Measurements from ENCODE around the gene DESI2. TPM values are rescaled to one million over a fixed set of nuclear protein-coding genes. Genes with fewer than 3 reads are reported as not detected.

DESI2 gene
- total and polyA plus RNA-seq, 2 of the 8 experiments (the other 6 are each of a cell fraction or from before 2014, with no cell fraction given): 54.0 to 110 TPM

- Histone ChIP-seq H4K8ac (ENCODE audit: extremely low read depth, insufficient read depth, low read length) (no peak overlapping the region), H3K27ac (ENCODE audit: low read depth, low read length) (no peak overlapping the region), H3K9ac (replicated peaks in 1 of 4; ENCODE audit: extremely low read depth in 1 of 4, low read depth in 3 of 4, low read length in 3 of 4) (no peak overlapping the region), H3K14ac (ENCODE audit: insufficient read length) (no peak overlapping the region), H3K56ac (replicated peaks; ENCODE audit: insufficient read length, low read depth, low read length) (no peak overlapping the region), H3K4me3 (ENCODE audit: extremely low read depth in 1 of 4, insufficient read depth in 2 of 4, low read depth in 3 of 4, low read length in 4 of 4) (no peak overlapping the region), H3K23ac (ENCODE audit: insufficient read length) (no peak overlapping the region), H3K79me2 (ENCODE audit: control insufficient read depth in 1 of 2, insufficient read depth in 2 of 2, low read length in 2 of 2) (no peaks in the 10 kb centered on the region), H3K4ac (replicated peaks; ENCODE audit: insufficient read length, low read depth, low read length) (no peak overlapping the region), H3K27me3 (replicated peaks in 1 of 4; ENCODE audit: control insufficient read depth in 3 of 4, extremely low read depth in 1 of 4, insufficient read depth in 3 of 4, low read length in 3 of 4) (no peaks in the 10 kb centered on the region), H3K9me3 (ENCODE audit: insufficient read depth in 2 of 2, low read depth in 1 of 2, low read length in 1 of 2) (no peaks in the 10 kb centered on the region), H4K20me1 (replicated peaks in 1 of 2; ENCODE audit: control insufficient read depth in 1 of 2, insufficient read depth in 2 of 2, low read length in 2 of 2) (no peaks in the 10 kb centered on the region), H3K23me2 (ENCODE audit: low read depth, low read length) (no peaks in the 10 kb centered on the region), H3K4me2 (ENCODE audit: insufficient read depth in 1 of 2, low read depth in 2 of 2, low read length in 2 of 2) (no peak overlapping the region), H3K4me1 (replicated peaks in 1 of 4; ENCODE audit: control insufficient read depth in 3 of 4, insufficient read depth in 4 of 4, low read length in 3 of 4) (no peaks in the 10 kb centered on the region), H2BK5ac (ENCODE audit: low read depth, low read length) (no peak overlapping the region), H2AFZ (ENCODE audit: low read length) (no peak overlapping the region), H3K18ac (ENCODE audit: extremely low read depth, low read length) (no peak overlapping the region), H4K5ac (ENCODE audit: insufficient read length, low read depth, low read length) (no peak overlapping the region), H3K36me3 (ENCODE audit: control insufficient read depth in 2 of 4, insufficient read depth in 4 of 4, low read length in 3 of 4) (no peaks in the 10 kb centered on the region; a peak in 1 of 8 replicates), H3K79me1 (ENCODE audit: low read depth, low read length) (no peaks in the 10 kb centered on the region), H2BK12ac (ENCODE audit: low read depth, low read length) (no peak overlapping the region), H2BK120ac (replicated peaks; ENCODE audit: low read depth, low read length) (no peak overlapping the region), H2BK20ac (ENCODE audit: low read length) (no peak overlapping the region), H2BK15ac (ENCODE audit: low read length) (no peak overlapping the region), H2AK5ac (ENCODE audit: low read depth, low read length) (no peak overlapping the region), H4K91ac (replicated peaks; ENCODE audit: insufficient read length, low read length) (no peak overlapping the region)
- no peak for TF ChIP-seq GTF2F1 (IDR thresholded peaks at IDR 0.05; ENCODE audit: borderline replicate concordance, low read depth, low read length)
- TF ChIP-seq NRF1 (IDR thresholded peaks at IDR 0.05; ENCODE audit: low read depth, low read length): no peak
- no peak for TF ChIP-seq JUND (IDR thresholded peaks at IDR 0.05; ENCODE audit: low read length)
- no peak for TF ChIP-seq CEBPB (IDR thresholded peaks at IDR 0.05; ENCODE audit: low read depth, low read length)
- TF ChIP-seq ATF2 (IDR thresholded peaks at IDR 0.05; ENCODE audit: low read length): no peak
- no peak for TF ChIP-seq BRCA1 (IDR thresholded peaks at IDR 0.05; ENCODE audit: low read depth, low read length)
- no peak for TF ChIP-seq KDM5A (IDR thresholded peaks at IDR 0.05; ENCODE audit: low read length)
- TF ChIP-seq SIRT6 (IDR thresholded peaks at IDR 0.05; ENCODE audit: low read length): no peak
- TF ChIP-seq SP2 (IDR thresholded peaks at IDR 0.05; ENCODE audit: low read length): no peak
- TF ChIP-seq SP1 (IDR thresholded peaks at IDR 0.05; ENCODE audit: low read depth, low read length): no peak
- TF ChIP-seq PHF8 (conservative IDR thresholded peaks at IDR 0.05; ENCODE audit: low read depth, low read length): no peak
- no peak for TF ChIP-seq POLR2AphosphoS5 (IDR thresholded peaks at IDR 0.05; ENCODE audit: low read depth, low read length)
- no peak for TF ChIP-seq USF2 (IDR thresholded peaks at IDR 0.05; ENCODE audit: low read length)
- FAIRE-seq: no peak
- ChIA-PET POLR2A (ENCODE audit: partially characterized antibody) (interaction anchor here (1.0 kb wide), 1 partner anchor 9 kb away, joined by 3 read pairs; no protein-coding TSS in a partner anchor), CTCF (ENCODE audit: partially characterized antibody) (interaction anchor here (0.6 to 2.3 kb wide), 3 partner anchors 11 to 725 kb away, joined by 3 to 13 read pairs (median 3); no protein-coding TSS in a partner anchor)
- 97% methylated on average over 4 of the region's 4 CpGs; no CpG with 5 or more reads in 1 of the 2 experiments for WGBS, 2 experiments (ENCODE audit: extremely low coverage in 1 of 2, insufficient coverage in 1 of 2, insufficient read length in 1 of 2, insufficient replicate concordance in 2 of 2, low coverage in 1 of 2, low lambda C conversion rate in 2 of 2, missing lambda C conversion rate in 1 of 2)
- no peak for DNase-seq (ENCODE audit: low read depth in 1 of 2, low spot score in 2 of 2)
Measured at GRCh38 chr1:244626709-244627108, 26.2 kb upstream of the DESI2 start.

All from H1 (cell line).